Activated CD4-positive, alpha-beta T cell treated with anti-CD3 and anti-CD28 coated beads for 48 hours (primary cell): ENCODE results near the gene RNPEPL1.

ENCODE experiments used
- DNase-seq: peaks from one replicate; pipeline ENCODE4 v3.0.0-alpha.2; 2020

The RNPEPL1 gene

DNA sequence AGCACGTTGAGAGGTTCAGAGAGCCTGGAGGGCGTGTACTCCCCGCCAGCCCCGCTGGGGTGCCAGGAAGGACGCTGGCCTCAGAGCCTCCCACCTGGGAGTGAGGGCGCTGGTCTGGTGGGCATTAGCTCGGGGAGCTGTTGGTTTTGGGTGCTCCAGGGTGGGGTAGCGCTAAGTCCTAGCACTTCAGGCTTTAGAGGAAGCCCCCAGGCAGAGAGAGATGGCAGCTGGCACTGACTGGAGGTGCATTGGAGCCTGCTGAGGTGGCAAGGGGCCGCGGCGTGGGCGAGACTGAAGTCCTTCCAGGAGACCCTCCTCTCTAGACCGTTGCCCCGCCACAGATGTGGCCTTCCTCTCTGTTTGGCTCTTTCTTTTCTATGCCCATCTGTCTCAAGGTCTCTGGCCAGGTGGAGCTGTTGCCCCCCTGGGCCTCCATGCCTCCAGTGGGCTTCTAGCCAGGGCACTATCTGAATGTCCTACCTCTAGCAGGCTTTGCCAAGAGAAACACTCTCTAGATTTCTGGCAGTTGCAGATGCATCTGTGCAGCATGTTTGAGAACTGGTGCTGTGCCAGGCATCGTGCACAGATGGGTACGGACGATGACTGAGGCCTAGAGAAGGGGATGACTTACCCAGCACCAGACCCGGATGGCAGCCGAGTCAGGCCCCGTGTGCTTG is 24.9 kb downstream of the RNPEPL1 start:
- DNase-seq = no peak

GRCh38 chr2:240593703-240594451 is 25.6 kb downstream of the RNPEPL1 start:
- DNase-seq = no peak

DNA sequence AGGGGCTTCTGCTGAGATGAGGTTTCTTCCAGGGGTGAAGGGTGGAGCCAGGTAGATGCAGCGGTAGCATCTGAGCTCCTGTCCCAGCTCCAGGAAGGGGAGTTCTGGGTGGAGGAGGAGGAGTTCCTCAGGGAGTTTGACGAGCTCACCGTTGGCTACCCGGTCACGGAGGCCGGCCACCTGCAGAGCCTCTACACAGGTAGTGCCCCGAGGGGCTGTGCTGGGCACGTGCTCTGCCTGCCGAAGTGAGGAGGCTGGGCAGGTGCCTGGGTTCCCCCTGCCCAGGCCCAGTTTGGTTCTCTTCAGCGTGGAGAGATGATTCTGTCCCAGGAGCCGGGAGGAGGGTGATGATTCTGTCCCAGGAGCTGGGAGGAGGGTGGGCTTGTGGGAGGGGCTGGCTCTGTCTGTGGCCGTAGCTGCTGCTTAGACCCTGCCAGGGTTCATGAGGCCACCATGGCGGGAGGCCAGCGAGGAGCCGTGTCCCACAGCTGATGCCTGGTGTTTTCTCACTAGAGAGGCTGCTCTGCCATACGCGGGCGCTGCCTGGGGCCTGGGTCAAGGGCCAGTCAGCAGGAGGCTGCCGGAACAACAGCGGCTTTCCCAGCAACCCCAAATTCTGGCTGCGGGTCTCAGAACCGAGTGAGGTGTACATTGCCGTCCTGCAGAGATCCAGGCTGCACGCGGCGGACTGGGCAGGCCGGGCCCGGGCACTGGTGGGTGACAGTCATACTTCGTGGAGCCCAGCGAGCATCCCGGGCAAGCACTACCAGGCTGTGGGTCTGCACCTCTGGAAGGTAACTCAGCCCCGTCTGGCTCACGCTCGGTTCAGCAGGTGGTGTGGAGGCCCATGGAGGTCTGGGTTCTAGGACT is 26.5 kb downstream of the RNPEPL1 start:
- no peak for DNase-seq

- DNase-seq = peak; percentile 64
Observed at GRCh38 chr2:240595381-240596079, 27.2 kb downstream of the RNPEPL1 start.

GRCh38 chr2:240596080-240596460 is 27.8 kb downstream of the RNPEPL1 start:
- DNase-seq = no peak

- no peak for DNase-seq
Observed at GRCh38 chr2:240596491-240596931, 28.2 kb downstream of the RNPEPL1 start.

- no peak for DNase-seq
Observed at GRCh38 chr2:240597054-240597418, 28.8 kb downstream of the RNPEPL1 start.

DNA sequence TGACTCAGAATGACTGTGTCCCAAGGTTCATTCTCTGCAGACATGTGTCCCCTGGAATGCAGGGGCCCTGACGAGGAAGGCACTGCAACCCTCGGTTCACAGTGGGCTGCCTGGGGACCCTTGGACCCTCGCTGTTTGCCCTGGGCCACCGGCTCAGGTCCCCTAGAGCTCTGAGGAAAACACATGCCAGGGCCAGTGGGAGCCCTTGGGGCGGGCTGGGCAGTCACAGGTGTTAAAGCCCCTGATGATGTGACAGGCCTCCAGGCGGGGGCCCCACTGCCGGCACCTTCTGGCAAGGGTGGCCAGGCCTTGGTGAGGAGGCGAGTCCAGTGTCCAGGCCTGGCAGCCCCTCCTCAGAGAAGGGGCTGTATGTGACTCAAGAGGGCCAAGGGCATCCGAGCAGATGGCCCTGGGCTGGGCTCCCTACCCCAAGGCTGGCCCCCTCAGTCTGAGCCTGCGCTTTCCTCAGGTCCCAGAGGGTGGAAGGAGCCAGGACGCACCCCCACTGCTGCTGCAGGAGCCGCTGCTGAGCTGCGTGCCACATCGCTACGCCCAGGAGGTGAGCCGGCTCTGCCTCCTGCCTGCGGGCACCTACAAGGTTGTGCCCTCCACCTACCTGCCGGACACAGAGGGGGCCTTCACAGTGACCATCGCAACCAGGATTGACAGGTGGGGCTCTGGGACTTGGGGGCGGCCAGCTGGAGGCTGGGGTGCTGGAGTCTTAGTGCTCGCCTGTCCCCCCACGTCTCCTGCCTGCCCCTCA is 29.3 kb downstream of the RNPEPL1 start:
- DNase-seq = no peak

DNA sequence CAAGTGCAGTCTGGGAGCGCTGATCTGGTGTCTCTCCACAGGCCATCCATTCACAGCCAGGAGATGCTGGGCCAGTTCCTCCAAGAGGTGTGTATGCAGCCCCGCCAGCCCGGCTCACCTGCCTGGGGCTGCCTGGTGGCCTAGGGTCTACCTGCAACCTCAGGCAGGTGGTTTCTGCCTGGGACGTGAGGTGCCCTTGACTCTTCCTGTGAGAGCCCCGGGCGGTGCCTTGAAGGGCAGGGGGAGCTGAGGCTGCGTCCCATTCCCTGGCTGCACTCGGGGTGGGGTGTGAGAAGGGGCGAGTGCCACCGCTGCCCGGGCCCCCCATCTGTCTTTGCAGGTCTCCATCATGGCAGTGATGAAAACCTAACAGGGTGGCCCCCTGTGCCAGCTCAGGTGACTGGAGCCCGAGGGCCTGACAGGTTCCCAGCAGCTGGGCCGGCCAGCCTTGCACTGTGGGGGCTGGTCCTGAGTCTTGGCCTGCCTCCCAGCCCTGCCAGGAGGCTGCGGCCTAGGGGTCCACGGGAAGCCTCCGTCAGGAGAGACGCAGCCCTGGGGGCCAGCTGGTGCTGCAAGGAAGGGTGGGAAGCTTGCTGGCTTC is 30.1 kb downstream of the RNPEPL1 start:
- DNase-seq = no peak

GRCh38 chr2:240599141-240599583 is 30.9 kb downstream of the RNPEPL1 start:
- no peak for DNase-seq

DNA sequence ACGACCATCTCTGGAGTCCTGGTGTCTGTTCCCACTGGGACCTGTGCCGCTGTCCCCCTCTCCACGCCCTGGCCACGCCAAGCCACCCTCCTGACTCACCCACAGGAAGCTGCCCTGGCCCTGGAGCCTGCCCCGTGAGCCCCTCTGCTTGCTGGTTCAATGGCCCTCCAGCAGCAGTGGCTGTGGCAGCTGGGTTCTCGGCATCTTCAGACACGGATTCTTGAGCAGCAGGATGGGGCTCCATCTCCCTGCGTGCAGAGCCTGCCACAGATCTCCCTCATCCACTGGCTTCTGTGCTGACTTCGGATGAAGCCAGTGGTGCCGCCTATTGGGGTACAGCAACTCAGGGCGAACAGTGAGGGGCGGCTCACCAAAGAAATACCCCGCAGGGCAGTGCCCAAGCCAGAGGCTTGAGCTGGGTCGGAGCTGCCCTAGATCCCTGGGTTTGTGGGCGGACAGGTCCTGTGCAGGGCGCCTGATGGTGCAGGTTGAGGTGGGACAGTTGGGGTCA is 32.2 kb downstream of the RNPEPL1 start:
- no peak for DNase-seq

DNA sequence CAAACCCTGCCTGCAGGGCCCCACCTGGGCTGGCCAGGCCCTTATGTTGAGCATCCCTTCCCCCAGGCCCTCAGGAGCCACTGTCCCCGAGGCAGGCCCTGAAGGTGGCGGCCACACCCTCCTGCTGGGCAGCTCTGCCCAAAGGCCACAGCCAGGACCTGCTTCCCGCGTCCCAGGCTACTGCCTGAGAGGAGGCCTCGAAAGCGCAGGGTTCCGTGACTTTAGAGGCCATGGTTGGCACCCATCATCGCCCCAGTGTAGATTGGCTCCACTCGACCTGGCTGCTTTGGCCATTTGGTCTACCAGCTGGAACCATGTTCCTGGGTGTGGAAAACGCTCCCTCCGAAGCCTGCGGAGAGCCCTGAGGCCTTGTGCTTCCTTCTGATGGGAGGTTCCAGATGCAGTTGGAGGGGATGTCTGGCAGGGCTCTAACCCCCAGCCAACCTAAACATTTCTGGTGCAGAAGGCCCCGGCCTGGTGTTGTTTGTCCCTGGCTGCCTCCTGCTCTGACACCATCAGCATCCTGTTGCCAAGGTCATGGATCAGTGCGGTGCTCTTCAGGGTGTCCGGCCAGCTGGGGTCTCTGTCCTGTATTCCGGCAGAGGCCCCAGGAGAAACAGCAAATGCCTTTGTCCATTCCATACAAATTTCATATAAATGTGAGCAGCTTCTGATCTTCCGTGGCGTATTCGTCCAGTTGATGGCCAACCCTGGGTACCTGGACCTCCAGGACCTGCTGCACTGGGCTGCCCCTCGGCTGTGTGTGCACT is 33.0 kb downstream of the RNPEPL1 start:
- no peak for DNase-seq

DNA sequence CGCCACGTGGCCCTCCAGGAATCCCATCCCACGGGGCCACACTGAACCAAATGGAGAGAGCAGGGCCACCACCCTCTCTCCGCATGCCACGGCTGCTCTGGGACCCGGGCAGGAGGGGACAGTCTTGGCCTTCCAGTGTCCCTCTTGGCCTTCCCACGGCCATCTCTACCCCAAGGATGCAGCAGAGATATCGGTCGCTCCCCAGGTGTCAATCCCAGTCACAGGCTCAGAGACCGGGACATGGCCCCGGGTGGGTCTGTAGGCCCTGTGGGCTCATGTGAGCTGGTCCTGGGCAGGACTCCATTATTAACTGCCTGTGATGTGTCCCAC is 33.5 kb downstream of the RNPEPL1 start:
- no peak for DNase-seq

GRCh38 chr2:240602266-240603050 is 34.2 kb downstream of the RNPEPL1 start:
- DNase-seq = no peak

- DNase-seq = no peak
Observed at GRCh38 chr2:240603081-240603835, 35.0 kb downstream of the RNPEPL1 start.

DNA sequence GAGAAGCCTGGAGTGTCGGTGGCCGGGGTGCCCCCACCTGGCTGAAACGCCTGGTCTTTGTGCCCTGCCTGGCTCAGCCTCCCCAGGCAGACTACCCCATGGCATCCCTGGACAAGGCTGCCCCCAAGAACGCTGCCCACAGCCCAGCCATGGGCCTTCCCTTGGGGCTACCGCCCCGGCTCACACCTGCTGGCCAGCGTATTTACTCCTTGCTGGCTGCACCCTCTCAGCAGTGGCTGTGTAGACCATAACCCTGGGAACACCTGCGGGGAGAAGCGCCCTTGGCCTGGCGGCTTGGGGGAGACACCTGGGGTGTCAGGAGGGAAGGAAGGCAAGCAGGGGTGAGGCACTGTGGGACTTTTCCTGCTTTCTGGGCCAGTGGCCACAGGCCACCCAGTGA is 35.6 kb downstream of the RNPEPL1 start:
- no peak for DNase-seq

DNA sequence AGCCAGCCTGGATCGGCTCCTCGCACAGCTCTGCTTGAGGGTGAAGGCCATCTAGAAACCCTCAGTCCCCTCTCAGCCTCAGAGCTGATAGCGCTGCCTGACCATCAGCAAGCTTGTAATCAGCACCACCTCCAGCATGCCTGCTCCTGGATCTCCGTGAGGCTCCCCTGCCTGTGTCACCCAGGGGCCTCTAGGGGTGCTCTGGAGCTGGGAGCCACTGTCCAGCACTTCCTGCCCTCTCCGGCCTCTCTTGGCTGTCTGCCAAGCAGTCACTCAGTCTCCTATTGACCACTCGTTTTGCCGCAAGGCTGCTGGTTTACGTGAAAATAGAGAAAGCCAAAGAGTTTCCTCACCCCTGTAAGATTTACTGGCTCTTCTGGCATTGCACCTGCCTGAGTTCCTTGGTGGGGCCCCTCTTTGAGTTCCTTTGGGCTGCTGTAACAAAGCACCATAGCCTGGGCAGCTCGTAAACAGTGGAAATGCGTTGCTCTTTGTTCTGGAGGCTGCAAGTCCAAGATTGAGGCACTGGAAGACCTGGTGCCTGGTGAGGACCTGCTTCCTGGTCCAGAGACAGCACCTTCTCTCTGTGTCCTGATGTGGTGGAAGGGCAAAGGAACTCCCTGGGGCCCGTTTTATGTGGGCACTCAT is 36.1 kb downstream of the RNPEPL1 start:
- no peak for DNase-seq

DNA sequence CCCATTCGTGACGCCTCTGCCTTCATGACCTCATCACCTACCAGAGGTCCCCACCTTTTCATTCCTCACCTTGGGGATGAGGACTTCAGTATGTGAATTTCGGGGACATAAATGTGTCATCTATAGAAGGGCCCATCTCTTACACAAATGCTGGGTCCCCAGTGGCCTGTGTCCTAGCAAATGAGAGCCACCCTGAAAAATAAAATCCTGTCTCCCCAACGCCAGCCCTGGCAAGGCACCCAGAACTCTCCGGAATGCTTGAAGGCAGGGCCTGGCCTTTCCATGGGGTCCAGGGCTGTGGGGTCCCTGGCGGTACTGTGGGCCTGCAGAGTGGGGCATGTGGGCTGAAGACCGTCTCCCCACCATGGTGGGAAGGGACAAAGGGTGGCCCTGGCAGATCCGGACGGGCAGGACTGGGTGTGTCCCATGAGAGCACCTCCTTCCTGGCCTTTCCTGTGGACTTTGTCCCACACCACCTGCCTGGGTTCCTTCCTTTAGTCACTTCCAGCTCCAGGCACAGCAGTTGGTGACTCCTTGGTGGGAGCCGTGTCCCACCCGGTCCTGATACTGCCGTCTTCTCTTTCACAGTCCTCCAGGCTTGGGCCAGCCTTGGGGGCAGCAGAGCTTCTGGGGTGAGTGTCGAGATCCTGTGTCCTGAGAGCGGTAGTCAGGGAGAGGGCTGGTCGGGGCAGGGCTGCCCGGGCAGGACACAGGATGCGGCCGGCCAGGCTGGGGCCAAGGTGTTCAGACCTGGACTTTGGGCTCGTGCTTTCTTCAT is 36.8 kb downstream of the RNPEPL1 start:
- DNase-seq = no peak
